Stimulated activated CD4-positive, alpha-beta T cell treated with anti-CD3 and anti-CD28 coated beads, Interleukin-12 subunit alpha, Interleukin-12 subunit beta, amount 100 ng/mL, for 48 hours (primary cell): ENCODE data around the gene TMEM238.
"Not testable (repeated sequence)": the region's sequence is repeated elsewhere in the genome, so short reads cannot be mapped to it uniquely, and the experiment has no call there.

Experiments
- DNase-seq, 3 donors: peaks; one replicate each; pipeline ENCODE4 v3.0.0-alpha.2; 2020; ENCODE audit warnings: low read depth in 2 of 3, low spot score in 1 of 3

Gene TMEM238

DNA sequence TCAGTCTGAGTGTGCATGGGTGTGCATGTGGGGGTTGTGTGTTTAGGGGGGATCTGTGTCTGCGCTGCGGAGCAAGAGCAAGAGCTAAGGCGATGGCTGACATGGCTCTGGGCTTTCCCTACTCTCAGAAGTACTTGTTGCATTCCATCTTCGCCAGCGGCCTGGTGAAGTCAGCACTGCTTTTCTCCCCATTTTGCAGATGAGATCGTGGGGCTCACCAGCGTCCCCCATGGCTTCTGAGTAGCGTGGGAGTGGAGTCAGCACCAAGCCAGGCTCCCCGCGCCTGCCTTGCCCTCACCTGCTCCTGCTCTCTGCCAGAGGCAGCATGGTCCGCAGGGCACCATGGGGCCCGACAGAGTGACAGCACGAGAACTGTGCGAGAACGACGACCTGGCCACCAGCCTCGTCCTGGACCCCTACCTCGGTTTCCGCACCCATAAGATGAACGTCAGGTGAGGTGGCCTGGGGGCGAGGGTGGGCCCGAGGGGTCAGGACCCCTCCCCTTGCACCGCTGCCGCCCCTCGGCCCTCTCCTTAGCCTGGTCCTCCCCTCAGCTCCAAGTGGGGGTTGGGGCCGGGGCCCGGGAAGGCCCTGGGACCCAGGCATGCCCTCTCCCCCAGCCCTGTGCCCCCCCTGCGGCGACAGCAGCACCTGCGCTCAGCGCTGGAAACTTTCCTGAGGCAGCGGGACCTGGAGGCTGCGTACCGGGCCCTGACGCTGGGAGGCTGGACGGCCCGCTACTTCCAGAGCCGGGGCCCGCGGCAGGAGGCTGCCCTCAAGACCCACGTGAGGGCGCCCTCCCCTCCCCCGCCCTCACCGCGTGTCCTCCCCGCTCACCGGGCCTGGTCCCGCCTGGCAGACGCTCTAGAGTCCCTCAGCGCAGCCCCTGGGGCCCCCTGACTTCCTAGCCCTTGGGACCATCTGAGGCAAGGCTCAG, 42.2 kb downstream of the TMEM238 start:
- DNase-seq: no peak

DNA sequence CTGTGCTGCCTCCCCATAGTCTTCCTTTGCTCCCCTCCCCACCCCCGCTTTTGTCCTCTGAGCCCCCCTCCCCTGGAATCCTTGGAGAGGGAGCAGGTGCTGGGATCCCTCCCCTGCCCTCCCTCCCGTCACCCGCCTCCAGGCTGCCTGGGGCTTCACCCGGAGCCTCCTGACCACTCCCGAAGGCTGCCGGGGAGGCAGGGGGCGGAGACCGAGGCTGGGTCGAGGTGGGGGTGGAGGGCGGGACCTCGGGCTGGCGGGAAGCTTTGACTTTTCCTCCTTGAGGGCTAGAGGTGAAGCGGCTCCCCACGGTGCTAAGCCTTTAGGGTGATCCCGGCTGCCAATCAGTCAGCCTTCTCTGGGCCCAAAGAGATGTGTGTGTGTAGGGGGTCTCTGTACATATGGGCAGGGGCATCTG, 42.9 kb downstream of the TMEM238 start:
- DNase-seq: peak; percentile 57 to 70 (median 60)

DNA sequence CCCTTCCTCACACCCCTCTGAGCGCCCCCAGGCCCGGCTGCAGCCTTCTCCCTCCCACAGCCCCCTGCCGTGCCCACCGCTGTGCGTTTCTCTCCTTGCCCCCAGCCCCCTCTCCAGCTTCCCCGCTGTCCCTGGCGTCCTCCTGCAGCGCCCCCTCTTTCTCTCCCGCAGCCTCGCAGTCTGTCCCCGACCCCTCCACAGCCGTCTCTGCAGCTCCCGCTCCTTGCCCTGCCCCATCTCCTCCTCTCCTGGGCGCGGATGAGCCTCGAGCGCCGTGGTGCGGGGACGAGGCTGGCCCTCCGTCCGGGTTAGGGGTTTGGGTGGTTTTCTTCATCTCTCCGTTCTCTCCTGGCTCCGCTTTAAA, 43.3 kb downstream of the TMEM238 start:
- peak in 1 of 3 donors; percentile 11 for DNase-seq

DNA sequence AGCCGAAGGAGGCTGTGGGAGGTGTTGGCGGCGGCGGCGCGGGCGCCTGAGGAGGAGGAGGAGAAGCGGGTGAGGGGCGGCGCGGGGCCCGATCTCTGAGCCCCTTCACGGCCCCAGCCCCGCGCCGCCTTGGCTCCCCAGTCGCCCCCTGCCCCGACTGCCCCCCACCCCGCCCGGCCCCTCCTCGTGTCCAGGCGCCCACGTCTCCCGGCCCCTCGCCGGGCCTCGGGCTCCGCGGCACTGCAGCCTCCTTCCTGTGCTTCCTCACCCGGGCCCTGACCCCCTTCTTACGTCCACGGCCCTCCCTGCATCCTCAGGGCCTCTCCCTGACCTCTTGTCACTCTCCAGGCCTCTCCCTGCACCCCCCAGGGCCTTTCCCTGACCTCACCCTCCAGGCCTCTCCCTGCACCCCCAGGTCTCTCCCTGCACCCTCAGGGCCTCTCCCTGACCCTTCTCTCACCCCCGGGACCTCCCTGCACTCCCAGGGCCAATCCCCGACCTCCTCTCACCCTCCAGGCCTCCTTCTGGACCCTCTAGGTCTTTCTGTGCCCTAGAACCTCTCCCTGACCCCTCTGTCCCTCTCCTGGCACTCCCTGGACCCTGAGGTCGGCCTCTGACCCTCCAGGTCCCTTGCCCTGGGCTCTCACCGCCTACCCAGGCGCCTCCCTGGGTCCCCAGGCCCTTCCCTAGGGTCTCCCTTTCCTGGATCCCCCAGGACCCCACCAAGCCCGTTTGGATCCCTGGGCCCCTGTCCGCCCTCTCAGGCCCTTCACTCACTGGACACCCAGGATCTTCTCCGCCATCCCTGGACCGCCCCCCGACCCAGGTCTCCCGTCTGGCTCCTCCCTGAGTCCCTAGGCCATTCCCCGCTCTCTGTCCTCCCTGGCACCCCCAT, 44.0 kb downstream of the TMEM238 start:
- no peak for DNase-seq

DNA sequence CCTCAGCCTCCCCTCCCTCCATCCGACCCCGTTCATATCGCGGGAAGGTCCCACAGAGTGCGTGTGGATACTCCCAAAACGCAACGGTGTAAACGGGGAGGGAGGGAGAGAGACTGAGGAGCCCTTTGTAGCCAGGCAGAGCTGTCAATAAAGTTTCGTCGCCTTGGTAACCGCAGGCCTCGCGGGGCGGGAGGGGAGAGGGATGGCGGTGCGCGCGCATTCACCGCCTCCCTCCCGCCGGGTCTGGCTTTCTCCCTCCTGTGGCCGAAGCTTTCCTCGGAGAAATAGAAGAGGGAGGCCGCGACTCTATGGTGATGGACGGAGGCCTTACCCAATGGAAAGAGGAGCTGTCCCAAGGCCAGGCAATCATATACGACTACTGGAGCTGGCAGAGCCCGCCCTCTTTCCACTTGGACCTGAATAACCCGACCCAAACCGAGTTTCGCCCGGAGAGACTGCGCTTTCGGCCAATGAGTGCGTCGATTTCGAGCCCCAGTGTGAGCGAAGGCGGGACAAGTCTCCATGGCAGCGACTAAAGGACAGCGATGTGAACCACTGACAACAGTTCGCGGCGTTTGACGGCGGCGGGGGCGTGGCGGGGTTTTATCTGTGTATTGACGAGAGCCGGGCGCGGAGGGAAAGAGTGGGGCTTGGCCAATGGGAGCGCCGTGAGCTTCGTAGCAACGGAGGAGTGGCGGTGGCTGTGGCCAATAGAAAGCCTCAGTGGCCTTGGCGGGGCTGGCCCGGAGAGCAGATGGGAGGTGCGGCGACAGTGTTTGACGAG, 44.8 kb downstream of the TMEM238 start, which contains the start of gene KMT5C:
Gene KMT5C, plus strand, starts transcription at position 772 of the 784 bp plus-strand sequence. CDS start 2,061 bp downstream, outside the sequence.
- peak; percentile 100 for DNase-seq

DNA sequence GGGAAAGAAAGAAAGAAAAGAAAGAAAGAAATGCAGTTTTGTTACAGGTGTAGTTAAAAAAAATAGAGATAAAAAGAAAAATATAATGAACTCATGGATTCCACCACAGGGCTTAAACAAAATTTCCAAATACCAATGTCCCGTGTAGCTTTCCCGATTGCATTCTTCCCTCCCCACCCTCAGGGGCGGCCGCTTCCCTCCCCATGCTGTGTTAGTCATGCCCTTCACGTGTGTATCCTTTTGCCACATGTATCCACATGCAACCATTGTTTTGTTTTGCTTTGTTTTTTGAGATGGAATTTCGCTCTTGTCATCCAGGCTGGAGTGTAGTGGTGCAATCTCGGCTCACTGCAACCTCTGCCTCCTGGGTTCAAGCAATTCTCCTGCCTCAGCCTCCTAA, 48.0 kb downstream of the TMEM238 start:
- no peak for DNase-seq

DNA sequence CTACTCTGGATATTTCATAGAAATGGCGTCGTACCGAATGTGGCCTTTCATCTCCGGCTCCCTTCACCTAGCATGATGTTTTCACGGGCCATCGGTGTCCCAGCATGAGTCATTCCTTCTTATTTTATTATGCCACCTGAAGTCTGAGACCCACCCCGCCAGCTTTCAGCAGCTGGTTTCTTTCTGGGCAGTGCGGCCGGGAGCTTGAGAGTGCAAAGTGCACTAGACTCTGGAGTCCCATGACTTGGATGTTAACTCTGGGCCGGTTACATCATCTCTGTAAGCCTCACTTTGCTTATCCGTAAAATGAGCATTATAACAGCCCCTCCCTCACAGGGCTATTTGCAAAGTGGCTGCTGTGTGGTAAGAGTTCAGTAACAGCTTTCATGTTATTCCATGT, 50.2 kb downstream of the TMEM238 start:
- no peak for DNase-seq

DNA sequence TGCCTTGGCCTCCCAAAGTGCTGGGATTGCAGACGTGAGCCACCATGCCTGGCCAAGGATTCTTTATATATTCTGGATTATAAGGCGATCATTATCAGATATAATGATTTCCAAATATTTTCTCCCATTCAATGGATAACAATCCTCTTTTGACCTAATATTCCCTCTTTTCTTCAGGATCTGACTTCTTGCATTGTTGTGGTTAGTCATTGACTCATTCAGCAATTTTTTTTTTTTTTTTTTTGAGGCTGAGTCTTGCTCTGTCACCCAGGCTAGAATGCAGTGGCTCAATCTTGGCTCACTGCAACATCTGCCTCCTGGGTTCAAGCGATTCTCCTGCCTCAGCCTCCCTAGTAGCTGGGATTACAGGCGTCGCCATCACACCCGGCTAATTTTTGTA, 54.3 kb downstream of the TMEM238 start:
- not testable (repeated sequence) for DNase-seq
